ENCODE data around the gene EPS8L1. TPM values are rescaled to one million over a fixed set of nuclear protein-coding genes. Genes with fewer than 3 reads are reported as not detected.
A peak's percentile ranks its signal among the peaks of the same experiment; 100 is the strongest.

EPS8L1 gene
- total RNA-seq, 2 donors from 2014 or later, result 29.4 to 52.8 TPM

GRCh38 chr19:55099557-55100506 lies 24.2 kb downstream of the EPS8L1 start:
- H3K4me1 Mint-ChIP-seq, result peaks cover 2% of the 10 kb centered on the region
- H3K4me1 ChIP-seq (ENCODE audit: control insufficient read depth, insufficient read depth, low read length), result no peaks in the 10 kb centered on the region

GRCh38 chr19:55101261-55101660 lies 25.6 kb downstream of the EPS8L1 start:
- no peak for DNase-seq
- Histone ChIP-seq H3K4me3 (ENCODE audit: low read length) (no peak overlapping the region), H3K27me3 (ENCODE audit: control insufficient read depth, insufficient read depth, low read length, poor library complexity, severe bottlenecking) (no peaks in the 10 kb centered on the region), H3K36me3 (ENCODE audit: control insufficient read depth, insufficient read depth, low read length) (peaks cover 8% of the 10 kb centered on the region), H3K27ac (ENCODE audit: low read depth, low read length) (no peak overlapping the region), H3K9ac (ENCODE audit: extremely low read depth, low read length, poor library complexity, severe bottlenecking) (no peak overlapping the region), H3K4me1 (ENCODE audit: control insufficient read depth, insufficient read depth, low read length) (no peaks in the 10 kb centered on the region), H3K9me3 (ENCODE audit: control insufficient read depth, low read length) (peaks cover 5% of the 10 kb centered on the region)
- H3K27ac Mint-ChIP-seq, result no peak overlapping the region
- 87 to 88% methylated on average over 8 to 10 of the region's 10 CpGs for WGBS, 2 experiments (ENCODE audit: insufficient coverage in 1 of 2, insufficient read length in 1 of 2)
- no peak for TF ChIP-seq CTCF (conservative IDR thresholded peaks at IDR 0.05)
- no peaks in the 10 kb centered on the region for H3K4me1 Mint-ChIP-seq
- H3K9me3 Mint-ChIP-seq, result peaks cover 8% of the 10 kb centered on the region
- H3K27me3 Mint-ChIP-seq (ENCODE audit: insufficient read depth), result no peaks in the 10 kb centered on the region
- H3K4me3 Mint-ChIP-seq, result no peak overlapping the region
- peaks cover 29% of the 10 kb centered on the region for H3K36me3 Mint-ChIP-seq (ENCODE audit: low read depth)

More at GRCh38 chr19:55099557-55100506, 24.2 kb downstream of the EPS8L1 start:
- no peak overlapping the region for H3K4me3 ChIP-seq (ENCODE audit: low read length)
- H3K36me3 Mint-ChIP-seq (ENCODE audit: low read depth), result peaks cover 27% of the 10 kb centered on the region
- peaks cover 15% of the 10 kb centered on the region for H3K36me3 ChIP-seq (ENCODE audit: control insufficient read depth, insufficient read depth, low read length)
- no peak overlapping the region for H3K4me3 Mint-ChIP-seq
- no peak overlapping the region for H3K27ac ChIP-seq (ENCODE audit: low read depth, low read length)
- 93 to 95% methylated on average over 23 to 27 of the region's 27 CpGs for WGBS, 2 experiments (ENCODE audit: insufficient coverage in 1 of 2, insufficient read length in 1 of 2)
- peak; percentile 84 for DNase-seq
- no peak overlapping the region for H3K9ac ChIP-seq (ENCODE audit: extremely low read depth, low read length, poor library complexity, severe bottlenecking)
- peak overlapping the region; percentile 64 for H3K27ac Mint-ChIP-seq
- H3K27me3 Mint-ChIP-seq (ENCODE audit: insufficient read depth), result no peaks in the 10 kb centered on the region
- peaks cover 8% of the 10 kb centered on the region for H3K9me3 Mint-ChIP-seq
- H3K27me3 ChIP-seq (ENCODE audit: control insufficient read depth, insufficient read depth, low read length, poor library complexity, severe bottlenecking), result no peaks in the 10 kb centered on the region
- peak; percentile 64 for TF ChIP-seq CTCF (conservative IDR thresholded peaks at IDR 0.05)
- H3K9me3 ChIP-seq (ENCODE audit: control insufficient read depth, low read length), result peaks cover 5% of the 10 kb centered on the region

GRCh38 chr19:55103190-55103589 lies 27.5 kb downstream of the EPS8L1 start:
- no peaks in the 10 kb centered on the region for H3K4me1 ChIP-seq (ENCODE audit: control insufficient read depth, insufficient read depth, low read length)
- H3K27me3 Mint-ChIP-seq (ENCODE audit: insufficient read depth), result no peaks in the 10 kb centered on the region
- peaks cover 5% of the 10 kb centered on the region for H3K9me3 ChIP-seq (ENCODE audit: control insufficient read depth, low read length)
- H3K27me3 ChIP-seq (ENCODE audit: control insufficient read depth, insufficient read depth, low read length, poor library complexity, severe bottlenecking), result no peaks in the 10 kb centered on the region
- H3K9ac ChIP-seq (ENCODE audit: extremely low read depth, low read length, poor library complexity, severe bottlenecking), result no peak overlapping the region
- peaks cover 31% of the 10 kb centered on the region for H3K36me3 Mint-ChIP-seq (ENCODE audit: low read depth)
- peaks cover 8% of the 10 kb centered on the region for H3K9me3 Mint-ChIP-seq
- H3K27ac ChIP-seq (ENCODE audit: low read depth, low read length), result no peak overlapping the region
- H3K4me1 Mint-ChIP-seq, result no peaks in the 10 kb centered on the region
- H3K4me3 ChIP-seq (ENCODE audit: low read length), result no peak overlapping the region
- H3K4me3 Mint-ChIP-seq, result no peak overlapping the region
- TF ChIP-seq CTCF (conservative IDR thresholded peaks at IDR 0.05), result no peak
- peaks cover 8% of the 10 kb centered on the region for H3K36me3 ChIP-seq (ENCODE audit: control insufficient read depth, insufficient read depth, low read length)
- H3K27ac Mint-ChIP-seq, result no peak overlapping the region
- no peak for DNase-seq
- WGBS, 2 experiments (ENCODE audit: insufficient coverage in 1 of 2, insufficient read length in 1 of 2), result 94 to 97% methylated on average over 7 to 9 of the region's 9 CpGs

Measured in endodermal cell (in vitro differentiated cells).